HG03175 (cell line): Measurements from ENCODE around the gene RDH16.
"Not testable (repeated sequence)": the region's sequence is repeated elsewhere in the genome, so short reads cannot be mapped to it uniquely, and the experiment has no call there.

Experiments
- ATAC-seq: cut with Tn5 transposase; IDR thresholded peaks from one replicate; pipeline ENCODE4 v1.9.1; 2021; ENCODE audit warnings: mild to moderate bottlenecking, moderate library complexity; ENCODE audit not compliant: unreplicated experiment

RDH16 gene

DNA sequence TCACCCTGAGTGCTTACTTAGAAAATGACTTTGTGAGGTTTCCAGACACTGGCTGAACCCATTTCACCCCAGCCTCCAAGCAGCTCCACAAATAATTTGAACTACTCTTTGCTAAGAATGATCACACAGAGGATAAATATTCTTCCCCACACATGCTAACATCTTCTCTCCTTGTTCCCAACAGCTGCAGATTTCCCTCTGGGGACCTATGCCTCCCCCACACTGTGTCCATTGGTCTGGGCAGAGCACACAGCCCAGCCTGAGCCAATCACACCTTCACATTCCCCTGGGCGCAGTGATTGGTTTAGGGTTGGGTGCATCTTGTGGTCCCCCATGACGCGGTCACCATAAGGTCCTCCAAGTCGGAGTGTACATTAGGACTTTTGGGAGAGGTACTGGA lies 30.1 kb downstream of the RDH16 start:
- no peak for ATAC-seq

DNA sequence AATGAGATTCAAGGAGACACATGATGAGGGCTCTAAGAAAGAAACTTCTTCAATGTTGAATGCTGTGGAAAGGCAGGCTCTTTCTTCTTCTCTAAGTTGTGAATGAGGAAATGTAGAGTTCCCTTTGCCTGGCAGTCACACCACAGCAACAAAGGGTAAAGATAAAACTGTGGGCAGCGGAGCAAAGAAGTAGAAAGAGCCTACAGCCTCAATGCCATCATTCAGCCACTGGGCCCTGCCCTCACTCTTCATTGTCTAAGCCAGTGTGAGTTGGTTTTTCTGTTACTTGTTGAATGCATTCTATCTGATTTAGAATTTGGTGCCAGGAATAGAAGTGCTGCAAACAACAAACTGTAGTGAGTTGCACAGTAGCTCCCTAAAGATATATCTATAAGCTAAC lies 35.4 kb downstream of the RDH16 start:
- ATAC-seq: no peak

- ATAC-seq: no peak
Measured at GRCh38 chr12:56921346-56921745, 36.1 kb downstream of the RDH16 start.

GRCh38 chr12:56918139-56918538 lies 39.3 kb downstream of the RDH16 start:
- not testable (repeated sequence) for ATAC-seq

GRCh38 chr12:56916996-56917333 lies 40.4 kb downstream of the RDH16 start:
- no peak for ATAC-seq

DNA sequence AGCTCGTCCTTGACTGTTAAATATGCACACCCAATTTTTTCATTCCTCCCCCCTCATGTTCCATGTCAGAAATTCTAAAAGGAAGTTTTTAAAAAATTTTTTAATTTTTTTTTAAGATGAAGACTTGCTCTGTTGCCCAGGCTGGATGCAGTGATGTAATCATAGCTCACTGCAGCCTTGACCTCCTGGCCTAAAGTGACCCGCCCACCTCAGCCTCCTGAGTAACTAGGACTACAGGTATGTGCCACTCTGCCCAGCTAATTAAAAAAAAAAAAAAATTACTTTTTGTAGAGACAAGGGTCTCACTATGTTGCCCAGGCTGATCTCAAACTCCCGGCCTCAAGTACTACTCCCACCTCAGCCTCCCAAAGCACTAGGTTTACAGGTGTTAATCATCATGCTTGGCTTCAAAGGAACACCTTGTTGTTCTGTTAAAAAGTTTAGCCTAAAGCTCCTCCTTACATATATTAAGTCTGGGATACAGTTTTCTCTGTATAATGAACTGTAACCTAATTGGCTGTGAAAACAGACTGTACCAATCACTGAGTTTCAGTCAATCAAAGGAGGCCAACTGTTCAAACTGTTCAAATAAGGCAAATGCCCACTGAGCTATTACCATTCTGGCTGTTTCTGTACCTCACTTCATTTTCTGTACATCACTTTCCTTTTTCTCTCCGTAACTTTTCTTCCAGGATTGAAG lies 41.0 kb downstream of the RDH16 start:
- ATAC-seq: no peak

DNA sequence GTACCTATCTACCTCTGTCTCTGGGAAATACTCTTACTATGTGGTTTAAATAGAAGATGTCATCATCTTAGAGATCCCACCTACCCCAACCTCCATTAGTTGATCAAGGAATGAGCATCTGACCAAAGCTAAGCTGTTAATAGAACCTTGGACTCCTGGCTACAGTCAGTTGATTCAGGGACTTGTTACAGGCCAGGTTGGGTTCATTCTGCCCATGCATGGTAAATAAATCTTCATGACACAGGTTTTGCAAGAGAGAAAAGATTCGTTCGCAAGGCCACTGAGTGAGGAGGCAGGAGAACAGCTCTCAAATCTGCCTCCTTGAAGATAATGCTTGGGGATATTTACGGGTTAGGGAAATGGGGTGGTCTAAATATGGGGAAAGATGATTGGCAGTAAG lies 42.7 kb downstream of the RDH16 start:
- no peak for ATAC-seq

- no peak for ATAC-seq
Measured at GRCh38 chr12:56914256-56914655, 43.2 kb downstream of the RDH16 start.

DNA sequence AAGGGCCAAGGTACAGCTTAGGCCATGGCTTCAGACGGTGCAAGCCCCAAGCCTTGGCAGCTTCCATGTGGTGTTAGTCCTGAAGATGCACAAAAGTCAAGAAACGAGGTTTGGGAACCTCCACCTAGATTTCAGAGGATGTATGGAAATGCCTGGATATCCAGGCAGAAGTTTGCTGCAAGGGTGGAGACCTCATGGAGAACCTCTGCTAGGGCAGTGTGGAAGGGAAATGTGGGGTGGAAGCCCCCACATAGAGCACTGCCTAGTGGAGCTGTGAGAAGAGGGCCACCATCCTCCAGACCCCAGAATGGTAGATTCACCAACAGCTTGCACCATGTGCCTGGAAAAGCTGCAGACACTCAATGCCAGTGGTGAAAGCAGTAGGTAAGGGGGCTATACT lies 48.0 kb downstream of the RDH16 start:
- ATAC-seq: not testable (repeated sequence)

DNA sequence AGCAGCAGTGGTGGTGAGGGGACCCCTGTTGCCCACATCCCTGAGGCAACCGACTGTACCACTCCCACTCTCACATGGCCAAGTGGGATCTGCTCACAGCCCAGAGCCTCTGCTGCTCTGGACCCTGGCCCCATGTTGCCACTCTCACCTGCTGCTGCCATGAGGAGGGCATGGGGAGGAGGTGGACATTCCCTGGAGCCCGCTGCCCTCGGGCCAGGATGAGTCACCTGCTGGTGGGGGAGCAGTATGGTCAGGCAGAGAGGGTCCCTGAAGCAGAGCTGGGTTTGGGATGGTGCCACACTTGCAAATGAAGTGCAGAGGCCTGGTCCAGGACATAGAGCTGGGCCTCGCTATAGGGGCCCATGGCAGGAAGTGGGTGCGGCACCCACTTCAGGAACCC lies 49.3 kb downstream of the RDH16 start:
- no peak for ATAC-seq

- ATAC-seq: no peak
Measured at GRCh38 chr12:56905852-56906251, 51.6 kb downstream of the RDH16 start.

DNA sequence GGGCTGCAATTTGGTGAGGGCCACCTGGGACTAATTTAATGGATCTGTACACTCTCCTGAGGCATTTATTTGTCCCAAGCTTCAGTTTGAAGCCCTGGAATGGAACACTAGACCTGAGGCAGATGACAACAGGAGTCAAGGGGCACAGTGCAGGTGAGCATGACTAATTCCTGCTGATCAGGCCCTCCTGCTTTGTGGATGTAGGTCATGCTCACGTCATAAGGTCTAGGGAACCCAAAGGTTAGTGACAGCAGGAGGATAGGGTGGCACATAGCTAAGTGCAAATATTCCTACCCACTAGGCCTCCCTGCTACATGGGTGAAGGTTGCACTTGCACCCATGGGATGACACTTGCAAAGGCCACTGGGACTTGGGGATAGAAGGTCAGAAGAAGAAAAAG lies 54.0 kb downstream of the RDH16 start:
- no peak for ATAC-seq
